Duodenal mucosa (tissue), 2 donors: ENCODE measurements around the gene GALM.
"Not testable (repeated sequence)": the region's sequence is repeated elsewhere in the genome, so short reads cannot be mapped to it uniquely, and the experiment has no call there.

Source experiments
- H3K27ac ChIP-seq: one replicate; pipeline ENCODE4 v1.7.0; 2013; ENCODE audit warnings: low read depth, low read length
- H3K27me3 ChIP-seq, 2 donors: one replicate each; pipeline ENCODE4 v1.7.0; 2013; ENCODE audit warnings: low read length in 2 of 2, control low read depth in 1 of 2; ENCODE audit not compliant: insufficient read depth in 2 of 2, control insufficient read depth in 1 of 2
- H3K36me3 ChIP-seq, 2 donors: one replicate each; pipeline ENCODE4 v1.7.0; 2013; ENCODE audit warnings: low read length in 2 of 2, control low read depth in 1 of 2; ENCODE audit not compliant: insufficient read depth in 2 of 2, control insufficient read depth in 1 of 2
- H3K4me1 ChIP-seq, 2 donors: one replicate each; pipeline ENCODE4 v1.7.0; 2013; ENCODE audit warnings: low read length in 2 of 2, control low read depth in 1 of 2; ENCODE audit not compliant: insufficient read depth in 2 of 2, control insufficient read depth in 1 of 2
- H3K4me3 ChIP-seq, 2 donors: one replicate each; pipeline ENCODE4 v1.7.0; 2013; ENCODE audit warnings: low read length in 2 of 2, low read depth in 1 of 2
- H3K9ac ChIP-seq, 2 donors: one replicate each; pipeline ENCODE4 v1.7.0; 2013; ENCODE audit warnings: low read length in 2 of 2, low read depth in 1 of 2
- H3K9me3 ChIP-seq, 2 donors: one replicate each; pipeline ENCODE4 v1.7.0; 2013; ENCODE audit warnings: low read length in 2 of 2, control low read depth in 1 of 2; ENCODE audit not compliant: control insufficient read depth in 1 of 2

The GALM gene

DNA sequence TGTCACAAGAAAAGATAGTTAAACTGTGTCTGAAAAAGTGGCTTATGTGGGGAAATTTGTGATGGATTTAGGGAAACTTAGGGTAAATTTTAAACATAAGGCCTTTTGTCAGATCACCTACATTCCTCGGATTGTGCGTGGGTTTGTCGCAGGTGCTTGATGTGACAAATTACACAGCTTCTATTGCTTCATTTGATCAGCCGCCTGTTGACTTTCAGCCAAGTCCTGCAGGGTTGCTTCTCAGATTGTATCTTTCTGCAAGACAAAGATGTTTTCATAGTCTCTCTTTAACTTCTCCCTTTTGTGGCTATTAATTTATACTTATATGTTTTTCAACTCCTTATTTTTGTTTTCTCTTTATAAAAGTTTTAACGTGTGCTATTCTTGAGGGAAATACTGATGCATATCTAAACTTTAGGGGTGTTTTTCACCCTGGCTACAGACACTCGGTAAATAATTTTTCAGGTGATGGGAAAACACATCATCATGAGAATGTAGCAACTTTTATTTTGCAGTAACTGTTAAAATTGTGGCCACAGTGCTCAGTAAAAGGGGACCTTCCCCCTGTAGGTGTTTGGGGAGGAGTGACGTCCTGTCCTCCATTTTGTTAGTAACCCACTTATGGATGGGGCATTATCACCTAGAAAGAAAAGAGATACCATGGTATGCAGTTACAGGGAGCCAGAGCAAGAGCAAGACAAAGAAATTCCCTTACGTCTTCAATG lies 31.4 kb downstream of the GALM start:
- peak overlapping the region; percentile 25 for H3K27ac ChIP-seq
- peaks cover 5 to 6% of the 10 kb centered on the region in 2 donors for H3K4me1 ChIP-seq

DNA sequence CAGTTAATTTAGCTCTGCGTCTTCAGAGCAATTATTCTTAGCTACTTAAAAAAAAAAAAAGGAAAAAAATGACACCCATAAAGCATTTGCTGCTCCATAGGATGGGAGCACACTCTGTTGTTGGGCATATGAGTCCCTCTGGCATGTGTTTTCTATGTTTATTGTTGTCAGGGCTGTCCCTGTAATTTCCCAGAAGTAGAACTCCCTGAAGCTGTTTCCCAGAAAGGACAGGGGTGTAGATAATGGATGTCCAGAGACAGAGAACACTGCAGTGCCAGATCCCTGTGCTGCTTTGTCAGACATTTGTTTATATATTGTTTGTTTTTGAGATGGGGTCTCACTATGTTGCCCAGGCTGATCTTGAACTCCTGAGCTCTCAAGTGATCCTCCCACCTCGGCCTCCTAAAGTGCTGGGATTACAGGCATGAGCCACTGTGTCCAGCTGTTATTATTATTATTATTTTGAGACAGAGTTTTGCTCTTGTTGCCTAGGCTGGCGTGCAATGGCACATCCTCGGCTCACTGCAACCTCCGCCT lies 32.6 kb downstream of the GALM start:
- H3K27ac ChIP-seq, result no peak overlapping the region

More for the DNA sequence above, 31.4 kb downstream of the GALM start:
- Histone ChIP-seq H3K9ac (no peak overlapping the region), H3K4me3 (no peak overlapping the region), H3K27me3 (no peaks in the 10 kb centered on the region), H3K9me3 (no peaks in the 10 kb centered on the region), H3K36me3 (peaks cover 0 to 7% of the 10 kb centered on the region in 2 donors)

DNA sequence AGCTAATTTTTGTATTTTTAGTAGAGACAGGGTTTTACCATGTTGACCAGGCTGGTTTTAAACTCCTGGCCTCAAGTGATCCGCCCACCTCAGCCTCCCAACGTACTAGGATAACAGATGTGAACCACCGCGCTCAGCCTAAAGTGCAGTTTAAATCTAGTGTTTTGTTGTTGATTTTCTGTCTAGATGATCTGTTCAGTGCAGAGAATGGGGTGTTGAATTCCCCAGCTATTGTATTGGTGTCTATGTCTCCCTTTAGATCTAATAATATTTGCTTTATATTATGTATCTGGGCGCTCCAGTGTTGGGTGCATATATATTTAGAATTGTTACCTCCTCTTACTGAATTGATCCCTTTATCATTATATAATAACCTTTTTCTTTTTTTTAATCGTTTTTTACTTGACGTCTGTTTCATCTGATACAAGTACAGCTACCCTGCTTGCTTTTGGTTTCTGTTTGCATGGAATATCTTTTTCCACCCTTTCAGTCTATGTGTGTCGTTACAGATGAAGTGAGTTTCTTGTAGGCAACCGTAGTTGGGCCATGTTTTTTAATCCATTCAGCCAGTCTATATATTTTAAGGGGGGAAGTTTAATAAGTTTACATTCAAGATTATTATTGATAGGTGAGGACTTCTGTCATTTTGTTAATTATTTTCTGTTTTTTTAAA lies 34.3 kb downstream of the GALM start:
- H3K27ac ChIP-seq, result no peak overlapping the region

More for the DNA sequence above, 32.6 kb downstream of the GALM start:
- Histone ChIP-seq H3K36me3 (peaks cover 0 to 6% of the 10 kb centered on the region in 2 donors), H3K4me3 (no peak overlapping the region), H3K27me3 (no peaks in the 10 kb centered on the region), H3K9ac (no peak overlapping the region), H3K4me1 (no peaks in the 10 kb centered on the region), H3K9me3 (no peaks in the 10 kb centered on the region)

DNA sequence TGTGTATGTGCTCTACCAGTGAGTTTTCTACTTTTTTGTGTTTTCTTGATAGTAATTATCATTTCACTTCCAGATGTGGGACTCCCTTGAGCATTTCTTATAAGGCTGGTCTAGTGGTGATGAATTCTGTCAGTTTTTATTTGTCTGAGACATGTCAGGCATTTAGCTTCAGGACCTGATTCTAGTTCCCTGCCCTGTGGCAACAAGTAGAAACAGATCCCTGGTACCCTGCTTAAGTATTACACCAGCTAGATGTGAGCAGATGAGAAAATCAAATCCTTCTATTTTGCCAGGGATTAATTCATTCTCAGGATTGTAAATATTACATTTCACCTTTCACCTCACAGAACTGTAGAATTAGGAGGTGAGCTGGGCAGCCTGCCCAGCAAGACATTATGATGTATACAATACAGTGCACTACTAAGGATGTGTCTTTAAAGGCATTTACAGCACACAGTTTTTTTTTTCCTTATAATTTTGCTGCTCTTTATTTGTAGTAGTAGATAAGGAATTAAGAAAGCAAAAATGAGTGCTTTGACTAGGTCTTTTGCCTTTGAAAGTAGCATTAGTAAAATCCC lies 35.1 kb downstream of the GALM start:
- H3K9me3 ChIP-seq, result no peaks in the 10 kb centered on the region
- no peak overlapping the region for H3K27ac ChIP-seq
- peaks cover 0 to 3% of the 10 kb centered on the region in 2 donors for H3K36me3 ChIP-seq

More for the DNA sequence above, 34.3 kb downstream of the GALM start:
- Histone ChIP-seq H3K4me3 (no peak overlapping the region), H3K36me3 (no peaks in the 10 kb centered on the region), H3K27me3 (no peaks in the 10 kb centered on the region), H3K9ac (no peak overlapping the region), H3K4me1 (no peaks in the 10 kb centered on the region), H3K9me3 (no peaks in the 10 kb centered on the region)

DNA sequence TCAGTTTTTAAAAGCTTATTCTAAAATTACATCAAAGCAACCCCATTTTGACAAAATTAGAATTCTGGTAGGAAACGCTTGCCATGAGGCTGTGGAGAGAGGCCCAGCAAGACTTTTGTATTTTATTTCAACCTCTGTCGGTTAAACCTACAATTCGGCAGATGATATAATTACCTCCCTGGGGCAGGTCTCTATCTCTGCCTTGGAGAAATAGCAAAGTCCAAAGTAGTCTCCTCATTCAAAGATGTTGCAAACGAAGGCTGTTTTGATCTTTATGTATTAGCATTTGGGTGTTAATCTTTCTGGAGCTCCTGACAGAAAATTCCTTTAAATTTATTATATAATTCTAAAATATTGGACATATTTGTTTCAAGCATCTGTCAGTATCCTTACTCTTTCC lies 35.6 kb downstream of the GALM start:
- Histone ChIP-seq H3K27ac (no peak overlapping the region), H3K27me3 (no peaks in the 10 kb centered on the region), H3K36me3 (peaks cover 0 to 3% of the 10 kb centered on the region in 2 donors), H3K4me3 (no peak overlapping the region), H3K9me3 (no peaks in the 10 kb centered on the region), H3K9ac (no peak overlapping the region), H3K4me1 (no peaks in the 10 kb centered on the region)

More for the DNA sequence above, 35.1 kb downstream of the GALM start:
- Histone ChIP-seq H3K27me3 (no peaks in the 10 kb centered on the region), H3K9ac (no peak overlapping the region), H3K4me3 (no peak overlapping the region), H3K4me1 (no peaks in the 10 kb centered on the region)

DNA sequence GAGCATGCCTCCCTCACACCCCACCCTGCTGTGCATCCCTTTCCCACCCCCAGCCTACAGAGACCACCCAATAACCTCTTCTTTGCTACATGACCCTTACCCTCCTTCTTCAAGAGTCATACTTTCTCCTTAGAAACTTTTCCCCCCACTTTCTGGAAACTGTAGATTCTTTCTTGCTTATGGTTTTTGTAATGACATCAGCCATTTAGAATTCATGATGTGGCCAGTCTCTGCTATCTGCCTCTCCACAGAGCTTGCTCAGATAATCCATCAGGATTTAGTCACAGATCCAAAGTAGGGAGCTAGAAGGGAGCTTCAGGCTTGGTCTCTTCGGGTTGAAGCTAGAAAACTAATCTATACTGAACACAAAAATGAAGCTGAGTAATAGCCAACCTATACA lies 36.5 kb downstream of the GALM start:
- Histone ChIP-seq H3K4me1 (no peaks in the 10 kb centered on the region), H3K27ac (no peak overlapping the region)

DNA sequence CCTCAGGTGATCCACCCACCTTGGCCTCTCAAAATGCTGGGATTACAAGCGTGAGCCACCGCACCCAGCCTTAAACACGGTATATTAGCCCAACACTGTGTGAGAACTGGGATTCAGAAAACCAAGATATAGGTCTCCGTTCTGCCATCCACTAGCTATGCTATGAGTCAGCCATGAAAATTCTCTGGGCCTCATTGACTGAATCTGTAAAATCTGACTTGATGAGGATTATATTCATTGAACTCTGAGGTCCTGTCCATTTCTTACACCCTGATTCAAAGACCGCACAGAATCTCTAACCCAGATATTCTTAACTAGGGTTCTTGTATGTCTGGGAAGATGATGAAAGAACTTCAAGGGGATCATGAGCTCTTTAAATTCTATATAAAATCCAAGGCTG lies 37.4 kb downstream of the GALM start:
- H3K4me1 ChIP-seq, H3K27me3 ChIP-seq, H3K9ac ChIP-seq, H3K27ac ChIP-seq, H3K9me3 ChIP-seq, H3K36me3 ChIP-seq, H3K4me3 ChIP-seq: not testable (repeated sequence)

More for the DNA sequence above, 36.5 kb downstream of the GALM start:
- H3K9me3 ChIP-seq, result no peaks in the 10 kb centered on the region
- H3K9ac ChIP-seq, result no peak overlapping the region
- no peak overlapping the region for H3K4me3 ChIP-seq
- peaks cover 0 to 6% of the 10 kb centered on the region in 2 donors for H3K36me3 ChIP-seq
- H3K27me3 ChIP-seq, result no peaks in the 10 kb centered on the region

DNA sequence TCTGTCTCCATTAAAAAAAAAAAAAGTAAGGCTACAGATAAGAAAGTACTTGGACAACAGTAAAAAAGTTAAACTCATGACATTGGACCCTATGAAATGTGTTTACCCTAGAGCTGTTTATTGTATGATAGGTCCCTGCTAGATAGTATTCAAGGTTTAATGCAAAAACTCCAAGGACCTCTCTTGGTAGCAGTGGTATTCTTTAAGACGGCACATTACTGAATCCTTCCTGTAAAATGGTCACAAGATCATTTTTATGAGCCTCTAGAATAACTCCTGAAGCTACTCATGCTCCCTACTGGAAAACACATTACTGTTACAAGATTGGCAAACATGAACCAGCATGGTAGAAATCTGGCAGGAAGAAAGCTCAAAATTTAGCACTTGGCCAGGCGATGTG lies 38.8 kb downstream of the GALM start:
- Histone ChIP-seq H3K9me3 (no peaks in the 10 kb centered on the region), H3K4me1 (no peaks in the 10 kb centered on the region), H3K4me3 (no peak overlapping the region), H3K27ac (no peak overlapping the region), H3K36me3 (peaks cover 0 to 7% of the 10 kb centered on the region in 2 donors), H3K27me3 (no peaks in the 10 kb centered on the region), H3K9ac (no peak overlapping the region)

DNA sequence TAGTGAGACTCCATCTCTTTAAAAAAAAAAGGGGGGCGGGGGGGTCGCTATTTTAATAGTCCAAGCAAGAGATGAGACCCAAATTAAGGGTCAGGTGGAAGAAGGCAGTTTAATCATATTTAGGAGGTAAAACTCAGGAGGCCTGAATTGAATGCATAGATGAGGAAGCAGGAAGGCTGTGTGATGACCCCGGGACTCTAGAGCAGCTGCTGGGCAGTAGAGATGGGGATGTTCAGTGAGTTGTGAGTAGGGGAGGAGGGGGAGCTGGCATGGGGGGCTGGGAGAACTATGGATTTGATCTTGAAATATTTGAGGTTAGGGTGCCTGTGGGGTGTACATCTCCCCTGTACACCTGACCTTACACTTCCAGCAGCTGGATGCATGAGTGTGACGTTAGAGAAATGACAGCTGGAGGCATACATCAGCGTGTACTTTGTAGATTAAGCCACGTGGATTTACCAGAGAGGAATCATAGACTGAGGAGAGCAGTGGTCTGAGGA lies 41.0 kb downstream of the GALM start:
- H3K27me3 ChIP-seq, result no peaks in the 10 kb centered on the region
- H3K36me3 ChIP-seq, result peaks cover 3 to 21% of the 10 kb centered on the region in 2 donors
- no peak overlapping the region for H3K4me3 ChIP-seq
- H3K27ac ChIP-seq, result no peak overlapping the region
- H3K9ac ChIP-seq, result no peak overlapping the region
- H3K9me3 ChIP-seq, result no peaks in the 10 kb centered on the region
- no peaks in the 10 kb centered on the region for H3K4me1 ChIP-seq

DNA sequence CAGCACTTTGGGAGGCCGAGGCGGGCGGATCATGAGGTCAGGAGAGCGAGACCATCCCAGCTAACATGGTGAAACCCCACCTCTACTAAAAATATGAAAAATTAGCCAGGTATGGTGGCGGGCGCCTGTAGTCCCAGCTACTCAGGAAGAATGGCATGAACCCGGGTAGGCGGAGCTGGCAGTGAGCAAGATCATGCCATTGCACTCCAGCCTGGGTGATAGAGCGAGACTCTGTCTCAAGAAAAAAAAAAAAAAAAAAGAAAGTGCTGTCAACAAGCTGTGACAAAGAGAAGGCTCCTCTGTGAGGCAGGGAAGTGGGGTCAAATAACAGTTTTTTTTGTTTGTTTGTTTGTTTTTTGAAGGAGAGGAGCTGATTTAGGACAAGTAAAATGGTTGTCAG lies 42.6 kb downstream of the GALM start:
- H3K27me3 ChIP-seq, H3K9me3 ChIP-seq, H3K4me3 ChIP-seq, H3K27ac ChIP-seq, H3K9ac ChIP-seq, H3K4me1 ChIP-seq: not testable (repeated sequence)
- H3K36me3 ChIP-seq, result peaks cover 3 to 21% of the 10 kb centered on the region in 2 donors
